Measurements from ENCODE around the gene SLC24A3.

Gene SLC24A3

DNA sequence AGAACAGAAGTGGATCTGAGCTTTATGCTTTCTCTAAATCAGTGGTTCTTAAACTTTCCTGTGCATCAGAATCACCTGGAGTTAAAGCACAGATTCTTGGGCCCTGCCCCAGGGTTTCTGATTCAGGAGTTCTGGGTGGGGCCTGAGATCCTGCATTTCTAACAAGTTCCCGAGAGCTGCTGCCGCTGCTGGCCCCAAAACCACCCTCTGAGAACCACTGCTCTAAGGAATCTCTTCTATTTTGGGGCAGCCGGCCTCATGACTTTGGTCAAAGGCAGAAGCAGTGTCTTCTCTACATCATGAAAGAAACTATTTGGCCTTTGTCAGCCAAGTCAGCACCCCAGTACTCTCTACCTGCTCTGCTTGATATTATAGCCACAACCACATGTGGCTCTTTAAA is 503.5 kb downstream of the SLC24A3 start:
- Mint-ChIP-seq H3K4me3 (no peak overlapping the region), H3K9me3 (peaks cover 11% of the 10 kb centered on the region), H3K4me1 (ENCODE audit: low read depth) (no peaks in the 10 kb centered on the region), H3K27me3 (peaks cover 8% of the 10 kb centered on the region), H3K27ac (no peak overlapping the region), H3K36me3 (ENCODE audit: low read depth) (no peaks in the 10 kb centered on the region)

DNA sequence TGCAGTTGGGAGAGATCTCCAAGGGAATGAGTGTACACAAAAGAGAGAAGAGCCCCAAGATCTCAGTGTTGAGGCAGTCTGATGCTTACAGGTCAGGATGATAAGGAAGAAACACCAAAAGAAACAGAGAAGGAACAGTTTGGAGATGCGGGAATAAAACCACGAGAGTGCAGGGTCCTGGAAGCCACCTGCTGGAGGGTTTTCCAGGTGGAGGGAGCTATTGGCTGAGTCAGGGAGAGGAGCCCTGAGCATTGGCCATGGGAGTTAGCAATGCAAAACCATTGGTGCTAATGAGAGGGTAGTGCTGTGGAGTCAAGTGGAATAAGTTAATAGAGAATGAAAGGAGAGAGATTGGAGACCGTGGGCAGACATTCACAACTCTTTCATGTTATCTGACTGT is 506.4 kb downstream of the SLC24A3 start:
- Mint-ChIP-seq H3K4me1 (ENCODE audit: low read depth) (no peaks in the 10 kb centered on the region), H3K36me3 (ENCODE audit: low read depth) (no peaks in the 10 kb centered on the region), H3K27ac (no peak overlapping the region), H3K27me3 (peaks cover 8% of the 10 kb centered on the region), H3K4me3 (no peak overlapping the region), H3K9me3 (peaks cover 11% of the 10 kb centered on the region)

DNA sequence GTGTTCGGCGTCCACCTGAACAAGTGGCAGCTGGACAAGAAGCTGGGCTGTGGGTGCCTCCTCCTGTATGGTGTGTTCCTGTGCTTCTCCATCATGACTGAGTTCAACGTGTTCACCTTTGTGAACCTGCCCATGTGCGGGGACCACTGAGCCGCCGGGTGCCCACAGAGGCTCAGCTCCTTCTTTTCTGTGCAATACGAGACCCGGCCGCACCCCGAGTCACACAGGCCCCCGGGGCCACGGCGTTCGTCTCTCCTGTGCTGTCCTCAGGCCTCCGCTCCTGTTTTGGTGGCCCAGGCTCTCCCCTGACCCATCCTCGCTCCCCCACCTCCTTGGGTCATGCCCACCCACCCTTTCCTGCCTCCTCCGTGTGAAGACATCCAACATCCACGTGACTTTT is 508.5 kb downstream of the SLC24A3 start:
- Mint-ChIP-seq H3K4me3 (no peak overlapping the region), H3K4me1 (ENCODE audit: low read depth) (no peaks in the 10 kb centered on the region), H3K27me3 (peaks cover 8% of the 10 kb centered on the region), H3K27ac (no peak overlapping the region), H3K9me3 (peaks cover 11% of the 10 kb centered on the region), H3K36me3 (ENCODE audit: low read depth) (no peaks in the 10 kb centered on the region)

DNA sequence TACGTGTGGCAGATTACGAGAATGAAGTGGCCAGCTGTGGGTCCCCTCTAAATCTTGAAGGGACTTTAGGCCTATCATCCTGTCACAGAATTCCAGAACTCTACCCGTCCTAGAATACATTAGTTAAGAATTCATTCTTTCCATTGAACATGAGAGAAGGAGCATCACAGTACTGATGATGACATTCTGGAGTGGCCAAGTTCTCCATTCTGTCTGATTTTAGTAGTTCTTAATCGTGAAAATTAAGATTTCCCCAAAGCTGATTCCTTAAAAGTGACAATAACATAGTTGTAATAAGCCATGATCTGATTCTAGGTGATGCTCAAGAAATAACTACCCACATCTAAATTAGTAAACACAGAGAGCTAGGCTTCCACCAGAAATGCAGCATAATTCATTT is 510.6 kb downstream of the SLC24A3 start:
- Mint-ChIP-seq H3K4me3 (no peak overlapping the region), H3K27me3 (peaks cover 8% of the 10 kb centered on the region), H3K36me3 (ENCODE audit: low read depth) (no peaks in the 10 kb centered on the region), H3K4me1 (ENCODE audit: low read depth) (no peaks in the 10 kb centered on the region), H3K27ac (no peak overlapping the region), H3K9me3 (peaks cover 5% of the 10 kb centered on the region)

DNA sequence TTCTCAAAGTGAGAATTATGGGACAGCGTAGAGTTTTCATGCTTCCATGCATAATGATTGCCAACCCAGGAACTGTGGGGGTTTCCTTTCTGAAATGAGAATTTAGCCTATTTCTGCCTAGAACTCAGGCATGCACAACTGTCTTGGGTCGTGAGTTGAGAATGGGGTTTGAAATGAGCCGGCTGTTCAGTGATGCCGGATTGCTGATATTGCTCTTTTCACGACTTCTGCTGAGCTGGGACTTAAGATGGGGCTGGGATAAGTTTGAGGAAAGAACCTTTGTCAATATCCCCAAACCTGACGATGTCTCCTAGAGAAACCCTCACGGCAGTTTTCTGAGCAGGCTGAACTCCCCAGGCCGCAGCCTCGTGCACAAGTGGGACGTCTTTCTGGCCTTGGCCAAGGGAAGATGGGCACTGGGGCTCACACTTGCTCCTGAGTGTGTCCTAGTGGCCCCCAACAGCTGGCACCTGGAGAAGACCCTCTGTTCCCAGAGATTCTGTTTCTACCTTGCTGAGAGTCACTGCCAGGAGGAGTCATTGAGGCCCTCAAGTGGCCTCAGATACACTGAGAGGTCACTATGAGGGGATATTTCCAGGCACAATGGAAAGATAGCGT is 511.5 kb downstream of the SLC24A3 start:
- H3K9me3 Mint-ChIP-seq: no peaks in the 10 kb centered on the region
- H3K27me3 Mint-ChIP-seq: peaks cover 4% of the 10 kb centered on the region
- H3K4me3 Mint-ChIP-seq: no peak overlapping the region
- H3K36me3 Mint-ChIP-seq (ENCODE audit: low read depth): no peaks in the 10 kb centered on the region
- H3K4me1 Mint-ChIP-seq (ENCODE audit: low read depth): no peaks in the 10 kb centered on the region
- H3K27ac Mint-ChIP-seq: no peak overlapping the region

DNA sequence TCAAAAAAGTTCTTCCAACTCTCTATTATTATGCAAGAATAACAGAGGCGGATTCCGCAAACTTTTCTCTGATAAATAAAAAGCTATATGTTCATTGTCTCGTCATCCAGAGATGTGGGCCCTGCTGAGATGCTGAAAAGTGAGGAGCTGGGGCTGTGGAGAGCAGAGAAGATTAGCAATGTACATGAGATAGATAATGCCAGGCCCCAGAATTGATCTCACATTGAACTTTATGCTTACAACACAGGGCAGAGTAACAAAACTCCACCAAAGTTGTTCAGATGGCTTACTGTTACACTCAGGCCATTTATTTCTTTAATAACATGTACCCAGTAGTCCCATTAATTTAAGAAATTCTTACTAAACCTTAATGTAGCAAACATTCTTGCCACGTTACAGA is 512.9 kb downstream of the SLC24A3 start:
- no peak overlapping the region for H3K4me3 Mint-ChIP-seq
- H3K27me3 Mint-ChIP-seq: peaks cover 4% of the 10 kb centered on the region
- no peaks in the 10 kb centered on the region for H3K4me1 Mint-ChIP-seq (ENCODE audit: low read depth)
- no peaks in the 10 kb centered on the region for H3K36me3 Mint-ChIP-seq (ENCODE audit: low read depth)
- H3K27ac Mint-ChIP-seq: no peak overlapping the region
- no peaks in the 10 kb centered on the region for H3K9me3 Mint-ChIP-seq

DNA sequence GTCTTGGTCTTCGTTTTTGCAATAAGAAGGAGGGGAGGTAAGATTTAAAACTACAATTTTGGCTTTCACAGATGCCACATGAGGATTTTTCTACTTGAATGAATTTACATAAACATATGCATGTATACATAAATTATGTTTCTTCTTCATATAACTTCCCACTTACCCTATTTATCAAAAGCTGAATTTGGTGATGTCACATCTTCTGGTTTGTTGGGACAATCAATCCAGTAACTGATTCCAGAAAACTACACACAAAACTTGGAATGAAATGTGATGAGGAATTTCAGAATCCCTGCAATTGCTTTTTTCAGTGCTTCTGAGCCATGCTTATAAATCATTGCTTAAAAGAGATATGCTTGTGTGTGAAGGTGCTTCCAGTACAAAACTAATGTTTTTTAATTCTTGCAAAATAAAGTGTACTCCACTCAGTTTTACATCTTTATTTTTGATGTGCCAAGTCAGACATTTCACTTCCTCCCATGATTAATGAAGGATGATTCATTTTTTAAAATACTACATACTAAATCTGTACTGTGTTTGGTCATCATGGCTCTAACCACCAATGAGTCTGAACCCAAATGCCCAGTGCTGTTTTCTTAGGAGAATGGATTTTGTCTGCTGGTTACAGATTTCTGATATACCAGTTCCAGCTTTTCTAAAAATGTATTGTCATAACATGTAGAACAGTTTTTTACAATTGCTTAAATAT is 513.5 kb downstream of the SLC24A3 start:
- H3K27me3 Mint-ChIP-seq: peaks cover 4% of the 10 kb centered on the region
- H3K27ac Mint-ChIP-seq: no peak overlapping the region
- H3K36me3 Mint-ChIP-seq (ENCODE audit: low read depth): no peaks in the 10 kb centered on the region
- H3K4me3 Mint-ChIP-seq: no peak overlapping the region
- H3K4me1 Mint-ChIP-seq (ENCODE audit: low read depth): no peaks in the 10 kb centered on the region
- no peaks in the 10 kb centered on the region for H3K9me3 Mint-ChIP-seq

DNA sequence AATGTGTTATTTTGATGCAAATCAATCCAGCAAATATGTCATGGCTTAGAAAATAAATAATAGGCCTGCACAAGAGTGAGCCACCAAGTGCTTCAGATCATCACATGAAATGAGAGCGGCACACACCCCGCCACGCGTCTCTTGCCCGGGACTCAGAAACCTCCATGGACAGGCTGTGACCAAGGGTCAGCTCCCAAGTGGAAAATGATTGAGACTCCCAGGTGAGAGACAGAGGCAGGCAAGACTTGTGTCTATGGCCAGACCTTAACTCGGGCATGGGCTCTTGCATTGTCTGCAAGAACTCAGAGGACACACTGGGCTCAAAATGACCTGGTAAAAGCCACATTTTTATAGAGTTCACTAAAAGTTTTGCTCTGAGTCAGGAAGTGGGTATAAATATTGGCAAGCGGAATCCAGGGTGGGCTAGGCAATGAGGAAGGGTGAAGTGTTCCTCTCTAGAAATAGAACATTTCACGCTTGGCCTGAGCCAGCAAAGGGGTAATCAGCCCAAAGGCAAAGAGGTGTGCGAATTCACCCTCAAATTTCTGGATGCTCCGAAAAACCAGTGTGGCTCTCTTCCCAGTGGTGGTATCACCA is 514.9 kb downstream of the SLC24A3 start:
- H3K27ac Mint-ChIP-seq: no peak overlapping the region
- H3K4me3 Mint-ChIP-seq: no peak overlapping the region
- H3K9me3 Mint-ChIP-seq: no peaks in the 10 kb centered on the region
- no peaks in the 10 kb centered on the region for H3K36me3 Mint-ChIP-seq (ENCODE audit: low read depth)
- H3K27me3 Mint-ChIP-seq: peaks cover 4% of the 10 kb centered on the region
- no peaks in the 10 kb centered on the region for H3K4me1 Mint-ChIP-seq (ENCODE audit: low read depth)

DNA sequence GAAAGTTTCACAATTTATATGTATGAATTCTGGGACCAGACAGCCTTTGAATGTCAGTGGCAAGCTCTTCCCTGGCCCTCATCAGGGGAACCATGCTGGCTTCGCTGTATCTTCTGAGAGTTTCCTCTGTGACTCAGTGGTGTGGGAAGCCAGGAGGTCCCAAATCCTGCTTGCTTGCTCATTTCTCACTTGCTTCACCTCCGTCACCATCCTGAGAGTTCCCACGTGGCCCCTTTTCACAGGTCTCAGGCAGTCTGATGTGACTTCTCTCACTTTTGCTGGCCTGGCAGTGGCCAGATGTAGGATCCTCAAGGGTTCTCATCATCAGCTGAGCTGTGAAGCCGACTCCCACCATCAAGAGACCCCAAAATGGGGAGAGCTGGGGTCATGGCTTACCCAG is 517.2 kb downstream of the SLC24A3 start:
- Mint-ChIP-seq H3K36me3 (ENCODE audit: low read depth) (no peaks in the 10 kb centered on the region), H3K4me3 (no peak overlapping the region), H3K27ac (no peak overlapping the region), H3K4me1 (ENCODE audit: low read depth) (no peaks in the 10 kb centered on the region), H3K27me3 (peaks cover 4% of the 10 kb centered on the region), H3K9me3 (no peaks in the 10 kb centered on the region)

DNA sequence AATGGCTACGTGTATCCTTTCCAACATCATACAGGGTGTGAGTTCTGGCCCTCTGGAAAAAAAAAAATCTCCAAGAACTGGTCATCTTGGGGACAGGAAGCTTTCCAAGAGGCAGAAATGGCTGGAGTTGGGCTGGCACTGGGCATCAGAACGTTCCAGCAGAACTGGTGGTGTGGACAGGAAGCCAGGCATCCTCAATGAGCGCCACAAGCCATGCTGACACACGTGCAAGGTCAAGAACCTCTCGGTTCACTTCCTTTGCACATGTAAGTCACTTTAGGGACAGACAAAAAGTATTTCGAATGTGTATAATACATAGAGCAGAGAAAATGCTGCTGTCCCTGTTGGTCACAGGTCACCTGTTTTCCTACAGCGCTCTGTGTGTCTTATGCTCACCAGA is 518.3 kb downstream of the SLC24A3 start:
- Mint-ChIP-seq H3K4me1 (ENCODE audit: low read depth) (peaks cover 3% of the 10 kb centered on the region), H3K36me3 (ENCODE audit: low read depth) (no peaks in the 10 kb centered on the region), H3K27ac (no peak overlapping the region), H3K9me3 (no peaks in the 10 kb centered on the region), H3K4me3 (no peak overlapping the region), H3K27me3 (peaks cover 4% of the 10 kb centered on the region)

DNA sequence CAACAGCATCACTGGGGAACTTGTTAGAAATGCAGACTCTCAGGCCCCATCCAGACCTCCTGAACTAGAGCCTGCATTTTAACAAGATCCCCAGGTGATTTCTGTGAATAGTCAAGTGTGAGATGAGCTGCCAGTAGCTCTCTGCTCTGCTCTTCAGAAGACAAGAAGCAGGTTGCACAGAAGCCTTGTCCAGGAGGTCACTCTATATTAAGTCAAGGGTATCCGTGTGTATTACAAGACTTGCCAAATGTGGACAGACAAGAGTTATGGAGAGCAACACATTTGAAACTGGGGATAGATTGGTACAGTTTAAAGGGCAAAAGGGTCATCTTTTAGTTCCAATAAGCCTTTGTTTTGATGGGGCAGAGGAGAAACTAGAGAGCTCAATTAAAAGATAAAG is 522.4 kb downstream of the SLC24A3 start:
- H3K27me3 Mint-ChIP-seq: peaks cover 4% of the 10 kb centered on the region
- H3K27ac Mint-ChIP-seq: no peak overlapping the region
- H3K4me3 Mint-ChIP-seq: no peak overlapping the region
- no peaks in the 10 kb centered on the region for H3K9me3 Mint-ChIP-seq
- H3K4me1 Mint-ChIP-seq (ENCODE audit: low read depth): peaks cover 14% of the 10 kb centered on the region
- H3K36me3 Mint-ChIP-seq (ENCODE audit: low read depth): no peaks in the 10 kb centered on the region

DNA sequence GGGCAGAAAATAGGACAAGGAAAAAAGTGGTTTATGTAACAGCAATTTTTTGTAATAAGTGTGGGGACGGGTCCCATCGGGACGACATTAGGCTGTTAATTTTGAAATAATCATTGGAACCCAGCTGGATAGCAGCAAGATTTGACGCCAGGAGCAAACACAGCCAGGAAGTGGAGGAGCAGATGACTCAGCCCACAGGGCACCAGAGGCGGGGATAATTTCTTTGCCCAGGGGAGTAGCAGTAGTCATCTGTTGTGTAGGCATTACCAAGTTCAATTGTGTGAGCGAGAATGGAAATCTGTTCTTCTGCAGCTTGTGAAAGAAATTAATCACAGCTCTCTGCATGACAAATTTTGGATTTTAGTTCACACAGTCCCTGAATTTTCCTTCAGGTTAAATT is 523.0 kb downstream of the SLC24A3 start:
- Mint-ChIP-seq H3K9me3 (no peaks in the 10 kb centered on the region), H3K27me3 (peaks cover 8% of the 10 kb centered on the region), H3K4me3 (no peak overlapping the region), H3K4me1 (ENCODE audit: low read depth) (peaks cover 14% of the 10 kb centered on the region), H3K36me3 (ENCODE audit: low read depth) (no peaks in the 10 kb centered on the region), H3K27ac (no peak overlapping the region)

DNA sequence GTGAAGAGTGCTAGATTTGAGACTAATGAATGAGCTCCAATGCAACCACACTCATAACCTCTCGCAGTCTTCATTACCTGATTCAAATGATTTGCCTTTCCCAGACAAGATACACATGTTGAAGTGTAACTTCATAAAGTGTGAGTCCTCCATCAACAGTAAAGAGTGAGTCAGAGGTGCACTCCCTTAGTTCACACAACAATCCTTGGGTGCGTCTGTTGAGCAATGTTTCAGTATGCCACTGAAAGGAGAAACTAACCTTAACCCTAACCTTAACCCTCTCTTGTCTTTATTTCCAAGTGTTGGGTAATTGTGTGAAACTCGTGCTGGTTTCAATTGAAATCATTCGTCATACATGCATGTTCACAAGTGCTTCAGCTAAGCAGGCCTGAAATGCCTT is 524.6 kb downstream of the SLC24A3 start:
- Mint-ChIP-seq H3K27me3 (peaks cover 18% of the 10 kb centered on the region), H3K27ac (no peak overlapping the region)

DNA sequence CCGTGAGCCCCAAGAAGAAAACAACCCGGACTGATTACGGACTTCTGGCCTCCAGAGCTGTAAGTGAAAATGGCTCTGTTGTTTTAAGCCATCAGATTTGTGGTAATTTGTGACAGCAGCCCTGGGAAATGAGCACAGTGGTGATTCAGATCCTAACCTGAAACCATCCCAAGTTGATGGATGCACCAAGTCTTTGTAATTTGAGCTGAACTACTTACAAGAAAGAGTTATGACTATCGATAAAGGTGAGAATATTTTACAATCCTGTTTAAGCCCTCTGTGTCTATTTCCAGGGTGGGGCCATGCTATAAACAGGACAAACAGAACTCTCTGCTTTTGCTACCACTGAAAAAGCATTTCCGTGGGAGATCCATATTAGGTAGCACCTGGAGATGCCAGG is 526.5 kb downstream of the SLC24A3 start:
- peaks cover 14% of the 10 kb centered on the region for H3K4me1 Mint-ChIP-seq (ENCODE audit: low read depth)
- H3K4me3 Mint-ChIP-seq: no peak overlapping the region
- peaks cover 18% of the 10 kb centered on the region for H3K27me3 Mint-ChIP-seq
- H3K9me3 Mint-ChIP-seq: no peaks in the 10 kb centered on the region
- no peak overlapping the region for H3K27ac Mint-ChIP-seq
- no peaks in the 10 kb centered on the region for H3K36me3 Mint-ChIP-seq (ENCODE audit: low read depth)

More for the DNA sequence above, 524.6 kb downstream of the SLC24A3 start:
- Mint-ChIP-seq H3K4me3 (no peak overlapping the region), H3K4me1 (ENCODE audit: low read depth) (peaks cover 14% of the 10 kb centered on the region), H3K36me3 (ENCODE audit: low read depth) (no peaks in the 10 kb centered on the region), H3K9me3 (no peaks in the 10 kb centered on the region)

DNA sequence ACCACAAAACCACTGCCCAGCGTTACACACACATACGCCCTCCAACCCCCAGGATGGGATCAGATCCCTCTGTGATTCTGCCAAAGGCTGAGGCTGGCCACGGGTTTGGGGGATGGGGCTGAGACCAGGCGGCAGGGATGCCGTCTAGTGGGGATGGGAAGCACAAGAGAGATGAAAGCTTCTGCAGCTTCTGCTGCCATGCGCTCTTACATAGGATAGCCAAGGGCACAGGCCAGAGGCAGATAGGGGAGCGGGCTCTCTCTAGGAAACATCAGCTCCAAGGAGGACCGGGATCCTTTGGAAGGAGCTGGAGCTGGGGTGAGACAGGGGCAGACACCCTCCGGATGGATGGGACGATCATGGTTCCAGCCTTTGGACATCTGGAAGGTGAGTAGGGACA is 526.9 kb downstream of the SLC24A3 start:
- H3K4me1 Mint-ChIP-seq (ENCODE audit: low read depth): peaks cover 14% of the 10 kb centered on the region
- peaks cover 18% of the 10 kb centered on the region for H3K27me3 Mint-ChIP-seq
- H3K4me3 Mint-ChIP-seq: no peak overlapping the region
- H3K36me3 Mint-ChIP-seq (ENCODE audit: low read depth): no peaks in the 10 kb centered on the region
- no peaks in the 10 kb centered on the region for H3K9me3 Mint-ChIP-seq
- H3K27ac Mint-ChIP-seq: no peak overlapping the region

Measured in stimulated activated naive CD8-positive, alpha-beta T cell treated with anti-CD3 and anti-CD28 coated beads, Interleukin-15, Interleukin-2, amounts not matched to agents 100 ng/mL and 50 ng/mL, for 24 hours (primary cell).